D341Med (cell line): ENCODE measurements around the gene ZNF860.

Experiments
- DNase-seq: peaks from one replicate; pipeline ENCODE4 v3.0.0; 2012; ENCODE audit warnings: low spot score

The ZNF860 gene

GRCh38 chr3:31981206-31982181 is at the start of gene ZNF860, which contains the start of gene OSBPL10:
Gene ZNF860, plus strand, starts transcription at chr3:31981750. Its CDS starts 7,330 bp downstream, at chr3:31989080.
Gene OSBPL10, minus strand, starts transcription at chr3:31981262. Its CDS starts 83 bp downstream, at chr3:31981179.
- DNase-seq = peak; percentile 42

DNA sequence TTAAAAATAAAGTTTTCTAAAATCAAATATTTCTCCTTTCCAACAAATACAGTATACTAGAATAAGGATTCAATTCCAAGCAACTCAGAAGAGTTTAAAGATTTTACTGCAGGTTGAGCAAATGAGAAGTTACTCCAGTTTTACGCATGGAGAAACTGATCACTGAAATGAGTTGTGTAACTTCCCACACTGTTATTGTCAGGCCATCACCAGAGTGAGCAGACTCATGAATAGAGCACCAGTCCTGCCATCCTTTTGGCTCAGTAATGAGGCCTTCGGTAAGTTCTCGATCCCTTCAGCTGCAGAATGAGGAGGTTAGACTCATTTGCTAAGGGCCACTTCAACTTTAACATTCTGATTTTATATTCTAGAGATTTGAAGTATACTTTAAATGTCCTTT is 48.6 kb upstream of the ZNF860 start:
- DNase-seq = no peak

GRCh38 chr3:31934018-31934417 is 47.5 kb upstream of the ZNF860 start:
- DNase-seq = no peak

- no peak for DNase-seq
These were observed 46.7 kb upstream of the ZNF860 start for GRCh38 chr3:31934866-31935265.

DNA sequence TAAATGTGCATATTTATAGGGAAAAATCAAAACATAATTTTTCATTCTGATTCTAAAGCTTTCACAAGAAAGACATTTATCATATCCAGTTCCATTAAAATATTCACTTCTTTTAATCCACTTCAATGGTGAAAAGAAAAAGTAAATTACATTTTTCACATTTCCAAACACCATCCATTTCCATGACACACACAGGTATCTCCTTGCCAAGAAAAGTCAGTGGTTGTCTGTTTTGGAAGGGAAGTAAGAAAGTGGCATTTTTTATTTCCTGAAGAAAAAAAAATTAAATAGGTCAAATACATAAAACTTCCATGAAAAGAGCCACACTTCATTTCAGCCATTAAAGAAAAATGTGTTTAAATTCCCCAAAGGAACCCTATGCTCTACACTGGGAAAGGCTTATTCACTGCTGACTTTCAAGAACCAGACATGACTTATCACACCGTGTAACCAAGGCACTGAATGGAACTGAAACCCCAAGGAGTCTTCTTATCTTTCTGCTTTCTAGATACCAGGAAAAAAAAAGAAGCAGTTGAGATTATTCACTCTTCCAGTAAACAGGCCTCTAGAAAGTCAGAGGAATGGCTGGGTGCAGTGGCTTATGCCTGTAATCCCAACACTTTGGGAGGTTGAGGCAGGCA is 45.0 kb upstream of the ZNF860 start:
- DNase-seq = no peak

- DNase-seq = no peak
These were observed 44.3 kb upstream of the ZNF860 start for GRCh38 chr3:31937225-31937624.

- DNase-seq = no peak
These were observed 39.1 kb upstream of the ZNF860 start for GRCh38 chr3:31942446-31942845.

- DNase-seq = no peak
These were observed 38.5 kb upstream of the ZNF860 start for GRCh38 chr3:31943041-31943440.

DNA sequence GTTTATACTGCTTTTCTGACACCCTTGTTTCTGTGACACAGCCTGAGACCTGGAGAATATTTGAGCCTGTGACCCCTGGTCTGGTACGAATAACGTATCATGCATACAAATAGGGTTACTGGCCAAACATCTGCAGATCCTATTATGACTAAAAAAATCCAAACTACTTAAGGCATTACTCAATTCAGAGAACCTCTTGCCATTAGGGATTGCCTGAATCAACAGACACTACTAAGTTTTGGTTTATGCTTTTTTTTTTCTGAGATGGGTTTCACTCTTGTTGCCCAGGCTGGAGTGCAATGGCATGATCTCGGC is 35.9 kb upstream of the ZNF860 start:
- no peak for DNase-seq

DNA sequence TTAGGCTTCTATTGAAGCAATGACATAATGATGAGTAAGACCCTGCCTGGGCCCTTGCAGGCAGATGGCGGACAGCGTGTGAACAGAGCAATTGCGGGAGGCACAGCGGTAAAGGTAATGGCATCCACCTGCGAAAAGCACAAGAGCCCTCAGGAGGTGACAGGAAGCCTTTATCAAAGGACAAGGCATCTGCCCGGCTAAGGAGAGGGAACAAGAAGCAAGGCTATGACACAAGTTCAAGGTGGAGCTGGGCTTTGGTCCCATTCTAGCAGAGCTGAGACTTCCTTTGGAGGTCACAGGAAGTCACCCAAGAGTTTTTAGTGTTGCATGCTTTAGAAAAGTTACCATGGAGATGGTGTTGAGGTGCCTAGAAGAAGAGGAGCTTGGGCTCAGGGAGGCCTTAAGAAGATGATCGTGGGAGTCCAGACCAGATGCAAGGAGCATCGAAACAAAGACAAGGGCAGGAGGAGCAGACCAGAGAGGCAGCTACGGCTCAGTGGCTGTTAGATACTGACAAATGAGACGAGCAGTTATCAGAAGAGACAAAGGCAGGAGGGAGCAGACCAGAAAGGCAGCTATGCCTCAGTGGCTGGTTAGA is 35.0 kb upstream of the ZNF860 start:
- DNase-seq = no peak

GRCh38 chr3:31947162-31947561 is 34.4 kb upstream of the ZNF860 start:
- DNase-seq = no peak

DNA sequence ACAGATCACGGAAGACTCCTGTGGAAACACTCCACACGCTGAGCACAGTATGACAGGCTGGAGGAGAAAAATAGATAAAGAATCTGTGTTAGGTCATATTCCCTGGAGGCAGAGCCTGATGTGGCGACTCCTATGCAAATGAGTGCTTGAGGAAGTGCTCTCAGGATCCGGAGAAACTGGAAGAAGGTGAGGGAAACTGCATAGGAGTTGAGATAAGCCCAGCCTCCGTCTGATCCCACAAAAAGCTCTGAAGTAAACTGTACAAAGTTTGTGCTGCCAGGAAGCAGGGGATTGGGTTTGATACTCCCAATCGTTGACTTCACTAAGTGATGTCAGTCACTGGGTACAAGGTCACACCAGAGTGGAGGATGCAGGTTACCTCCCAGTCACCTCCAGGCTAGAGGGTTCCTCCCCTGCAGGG is 33.9 kb upstream of the ZNF860 start:
- DNase-seq = no peak

DNA sequence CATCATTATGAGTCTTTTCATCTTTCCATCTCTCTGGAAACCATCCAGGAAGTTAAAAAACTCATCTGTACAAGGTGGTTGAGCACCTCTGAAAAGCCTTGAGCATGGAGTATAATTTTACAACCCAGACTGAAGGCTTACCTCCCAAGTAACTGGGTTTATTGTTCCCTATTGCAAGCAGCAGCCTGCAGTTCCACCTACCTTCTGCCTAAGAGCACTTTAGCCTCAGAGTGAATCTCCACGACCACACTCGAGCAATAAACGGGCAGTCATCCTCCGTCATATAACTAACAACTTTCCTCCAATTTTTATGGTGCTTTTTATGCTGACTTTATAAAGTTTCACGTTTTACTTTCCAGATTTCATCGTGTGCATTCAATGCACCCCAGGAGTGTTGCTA is 33.3 kb upstream of the ZNF860 start:
- DNase-seq = no peak

DNA sequence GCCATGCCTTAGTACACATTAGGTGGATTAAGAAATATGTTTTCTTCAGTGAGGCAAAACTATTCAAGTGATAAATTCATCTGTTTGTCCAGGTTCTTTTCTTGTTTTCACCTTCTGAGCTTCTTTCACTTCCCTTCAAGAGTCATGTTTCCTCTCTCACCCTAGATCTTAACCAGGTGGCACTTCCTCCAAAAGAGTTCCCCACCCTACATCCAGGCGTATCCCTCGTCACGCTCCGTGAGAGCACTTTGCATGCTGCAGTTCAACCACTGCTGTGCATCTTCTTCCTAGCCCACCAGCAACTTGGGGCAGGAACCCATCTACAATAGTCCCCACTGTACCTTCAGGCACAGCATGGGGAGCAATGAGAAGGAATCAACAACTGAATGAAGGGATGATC is 29.3 kb upstream of the ZNF860 start:
- no peak for DNase-seq

DNA sequence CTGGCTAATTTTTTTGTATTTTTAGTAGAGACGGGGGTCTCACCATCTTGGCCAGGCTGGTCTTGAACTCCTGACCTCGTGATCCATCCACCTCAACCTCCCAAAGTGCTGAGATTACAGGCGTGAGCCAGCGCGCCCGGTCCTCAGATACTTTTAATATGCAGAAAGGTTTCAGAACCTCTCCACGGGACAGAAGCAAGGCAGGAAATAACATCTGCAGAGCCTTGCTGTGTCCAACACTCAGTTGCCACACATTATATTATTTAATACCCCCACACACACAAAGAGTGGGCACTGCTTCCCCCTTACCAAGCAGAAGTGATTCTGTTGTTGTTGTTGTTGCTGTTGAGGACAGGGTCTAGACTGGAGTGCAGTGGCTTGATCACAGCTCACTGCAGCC is 28.5 kb upstream of the ZNF860 start:
- no peak for DNase-seq

DNA sequence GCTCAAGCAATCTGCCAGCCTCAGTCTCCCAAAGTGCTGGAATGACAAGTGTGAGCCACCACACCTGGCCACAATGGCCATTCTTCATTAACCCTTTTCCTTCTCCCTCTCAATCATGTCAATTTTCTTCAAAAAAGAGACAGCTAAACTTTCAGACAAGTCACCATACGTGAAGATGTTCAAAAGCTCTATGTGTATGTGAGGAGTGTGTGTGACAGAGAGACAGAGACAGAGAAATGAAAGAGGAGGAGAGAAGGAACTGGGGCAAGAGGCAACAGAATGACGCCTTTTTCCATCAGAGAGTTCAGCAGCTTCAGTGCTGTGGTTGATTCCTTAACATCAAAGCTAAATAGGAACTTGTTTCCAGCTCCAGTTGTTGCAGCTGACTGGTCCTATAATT is 27.9 kb upstream of the ZNF860 start:
- DNase-seq = no peak

DNA sequence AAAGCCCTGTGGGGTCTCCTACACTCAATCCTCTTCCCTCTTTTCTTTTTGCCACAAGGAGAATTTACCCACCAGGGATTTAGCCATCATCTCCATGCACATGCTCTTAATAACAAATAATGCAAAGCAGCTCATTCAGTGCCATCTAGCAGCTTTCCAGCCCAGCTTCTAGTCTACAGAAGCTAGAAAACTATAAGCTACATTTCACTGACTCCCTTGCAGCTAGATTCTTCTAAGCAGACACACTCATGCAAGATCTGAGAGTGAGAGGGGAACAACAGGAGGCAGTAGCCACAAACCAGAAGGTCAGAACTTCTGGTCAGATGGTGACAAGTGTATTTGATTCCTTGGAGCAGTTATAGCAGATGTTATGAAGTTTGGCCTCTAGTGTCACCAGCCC is 26.0 kb upstream of the ZNF860 start:
- DNase-seq = no peak

DNA sequence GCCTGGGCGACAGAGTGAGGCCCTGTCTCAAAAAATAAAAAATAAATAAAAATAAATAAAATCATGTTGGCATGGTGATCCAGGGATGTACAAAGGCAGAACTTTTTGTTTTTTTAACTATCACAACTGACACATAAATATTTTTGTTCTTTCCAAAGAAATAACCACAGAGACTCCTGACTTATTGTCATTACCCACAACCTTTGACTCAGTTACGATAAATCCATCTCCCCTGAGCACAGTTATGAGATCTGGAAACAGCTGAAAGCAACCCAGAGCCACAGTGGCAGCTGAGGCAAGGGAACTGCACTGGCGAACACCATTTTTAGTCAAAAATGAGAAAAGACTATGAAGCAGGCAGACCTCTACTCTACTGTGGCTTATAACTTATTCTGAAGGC is 24.4 kb upstream of the ZNF860 start:
- DNase-seq = no peak

GRCh38 chr3:31958701-31959152 is 22.8 kb upstream of the ZNF860 start:
- no peak for DNase-seq

DNA sequence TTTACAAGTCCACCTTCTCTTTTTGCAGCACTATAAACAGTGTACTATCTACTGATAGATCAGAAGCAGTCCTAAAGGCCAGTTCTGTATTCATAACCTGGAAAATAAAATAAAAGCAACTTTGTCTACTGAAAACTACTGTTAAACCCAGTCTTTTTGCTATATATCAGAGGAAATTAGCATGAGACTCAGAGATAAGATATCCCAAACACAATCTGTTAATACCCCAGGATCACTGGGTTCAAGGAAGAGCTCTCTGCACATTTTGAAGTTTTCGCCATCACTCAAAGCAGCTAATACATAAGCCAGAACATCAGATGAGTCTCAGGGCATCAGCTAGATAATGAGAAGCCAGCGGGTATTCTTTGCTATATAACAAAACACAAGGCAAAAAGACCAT is 22.3 kb upstream of the ZNF860 start:
- no peak for DNase-seq

- peak; percentile 54 for DNase-seq
These were observed 21.4 kb upstream of the ZNF860 start for GRCh38 chr3:31959951-31960792.
